HepG2 (cell line): ENCODE measurements around the gene GRM2. TPM values are rescaled to one million over a fixed set of nuclear protein-coding genes. Genes with fewer than 3 reads are reported as not detected.
A peak's percentile ranks its signal among the peaks of the same experiment; 100 is the strongest.

Source experiments
- CAMTA2 ChIP-seq: sonication (generic); formaldehyde crosslinking; IDR thresholded peaks from 2 replicates; pipeline ENCODE4 v1.4.0; 2020; ENCODE audit warnings: mild to moderate bottlenecking, missing genetic modification reagents, borderline replicate concordance
- CBFB ChIP-seq: sonication (generic); formaldehyde crosslinking; IDR thresholded peaks from 2 replicates; pipeline ENCODE4 v1.4.0; 2020; ENCODE audit warnings: missing genetic modification reagents
- CBX5 ChIP-seq: sonication (generic); formaldehyde crosslinking; IDR thresholded peaks from 2 replicates; pipeline ENCODE4 v1.4.0; 2020; ENCODE audit warnings: missing genetic modification reagents, borderline replicate concordance
- DR1 ChIP-seq: sonication (generic); formaldehyde crosslinking; IDR thresholded peaks from 2 replicates; pipeline ENCODE4 v1.8.0; 2021; ENCODE audit warnings: mild to moderate bottlenecking, missing genetic modification reagents, inconsistent platforms
- ETV5 ChIP-seq: IDR thresholded peaks from 2 replicates; pipeline ENCODE4 v1.6.1; 2018; ENCODE audit warnings: missing biosample characterization, missing genetic modification reagents, inconsistent platforms, borderline replicate concordance
- GABPA ChIP-seq, 2 experiments: IDR thresholded peaks; 2 replicates each; pipeline ENCODE4 v1.6.1; 2011 to 2016; ENCODE audit warnings: low read depth in 2 of 2, low read length in 1 of 2, missing biosample characterization in 1 of 2, missing genetic modification characterization in 1 of 2
- HHEX ChIP-seq: IDR thresholded peaks from 2 replicates; pipeline ENCODE4 v1.6.1; 2016; ENCODE audit warnings: control low read depth
- HNF4G ChIP-seq, 2 experiments: sonication (generic) in 1 of 2; formaldehyde crosslinking in 1 of 2; IDR thresholded peaks; 2 replicates each; pipeline versions ENCODE4 v1.4.0 to v1.6.1; 2011 to 2020; ENCODE audit warnings: borderline replicate concordance in 2 of 2, low read depth in 2 of 2, mild to moderate bottlenecking in 2 of 2, low read length in 1 of 2, missing genetic modification reagents in 1 of 2, moderate library complexity in 1 of 2
- POLR2AphosphoS5 ChIP-seq: IDR thresholded peaks from 2 replicates; pipeline ENCODE4 v1.6.1; 2012; ENCODE audit warnings: low read depth, low read length
- SP2 ChIP-seq: sonication (generic); formaldehyde crosslinking; IDR thresholded peaks from 2 replicates; pipeline ENCODE4 v1.5.1; 2020; ENCODE audit warnings: mild to moderate bottlenecking, missing genetic modification reagents
- THYN1 ChIP-seq: sonication (generic); formaldehyde crosslinking; IDR thresholded peaks from 2 replicates; pipeline ENCODE4 v1.8.1; 2023; ENCODE audit warnings: low read depth, mild to moderate bottlenecking, moderate library complexity, missing genetic modification reagents, borderline replicate concordance
- ZNF124 ChIP-seq: sonication (generic); formaldehyde crosslinking; IDR thresholded peaks from 2 replicates; pipeline ENCODE4 v1.4.0; 2020; ENCODE audit warnings: missing genetic modification reagents
- ZNF253 ChIP-seq: sonication (generic); formaldehyde crosslinking; IDR thresholded peaks from 2 replicates; pipeline ENCODE4 v1.8.0; 2022; ENCODE audit warnings: mild to moderate bottlenecking, missing genetic modification reagents, borderline replicate concordance
- ZNF263 ChIP-seq: sonication (generic); formaldehyde crosslinking; IDR thresholded peaks from 2 replicates; pipeline ENCODE4 v1.4.0; 2020; ENCODE audit warnings: missing genetic modification reagents
- ZNF292 ChIP-seq: sonication (generic); formaldehyde crosslinking; IDR thresholded peaks from 2 replicates; pipeline ENCODE4 v1.8.1; 2022; ENCODE audit warnings: mild to moderate bottlenecking, low read depth, missing genetic modification reagents, borderline replicate concordance
- ZNF317 ChIP-seq: sonication (generic); formaldehyde crosslinking; IDR thresholded peaks from 2 replicates; pipeline ENCODE4 v1.5.0; 2020; ENCODE audit warnings: mild to moderate bottlenecking, missing genetic modification reagents
- ZNF605 ChIP-seq: sonication (generic); formaldehyde crosslinking; IDR thresholded peaks from 2 replicates; pipeline ENCODE4 v1.8.0; 2022; ENCODE audit warnings: mild to moderate bottlenecking, missing genetic modification reagents
- ZNF790 ChIP-seq: sonication (generic); formaldehyde crosslinking; IDR thresholded peaks from 2 replicates; pipeline ENCODE4 v1.8.0; 2022; ENCODE audit warnings: missing genetic modification reagents, mild to moderate bottlenecking, borderline replicate concordance
- ZSCAN29 ChIP-seq: sonication (generic); formaldehyde crosslinking; conservative IDR thresholded peaks from 2 replicates; pipeline ENCODE4 v1.4.0; 2020; ENCODE audit warnings: mild to moderate bottlenecking, missing genetic modification reagents
- polyA plus RNA-seq, 8 experiments: library from polyadenylated mRNA; depleted of rRNA in 3 of 8; stranded (reverse) in 7 of 8; unstranded in 1 of 8; fragments of >200 nt; fragmentation: Illumina TruSeq in 4 of 8; extraction: Trizol in 4 of 8; gene quantifications; 2 replicates each; pipeline versions ENCODE4 v1.2.1 to v1.2.3, GENCODE V29; 2011 to 2016; ENCODE audit warnings: low read depth in 4 of 8, missing spikeins in 1 of 8, mixed read lengths in 1 of 8; ENCODE audit not compliant: insufficient read depth in 1 of 8
- total RNA-seq, 5 experiments: library from RNA; depleted of rRNA; stranded (reverse); fragments of >200 nt; fragmentation: Illumina TruSeq; extraction: Trizol; gene quantifications; 2 replicates each; pipeline ENCODE4 v1.2.3, GENCODE V29; 2016; ENCODE audit warnings: low read depth in 1 of 5
- TF ChIP-seq, protein P1 (sequence below): sonication (generic); formaldehyde crosslinking; IDR thresholded peaks from 2 replicates; pipeline ENCODE4 v1.5.0; 2020; ENCODE audit warnings: missing genetic modification reagents
- TF ChIP-seq, protein P2 (sequence below): IDR thresholded peaks from 2 replicates; pipeline ENCODE4 v1.6.1; 2012; ENCODE audit warnings: low read length, improper control_type of control experiment
- TF ChIP-seq, protein P3 (sequence below), 2 experiments: fragments of 450-650 bp in 1 of 2; sonication (generic) in 1 of 2; formaldehyde crosslinking; IDR thresholded peaks; 2 replicates each; pipeline versions ENCODE4 v1.5.0 to v1.8.0; 2020 to 2022; ENCODE audit warnings: mild to moderate bottlenecking in 1 of 2, missing genetic modification reagents in 1 of 2
- TF ChIP-seq, protein P4 (sequence below): sonication (generic); formaldehyde crosslinking; IDR thresholded peaks from 2 replicates; pipeline ENCODE4 v1.5.0; 2020; ENCODE audit warnings: missing genetic modification reagents

Gene GRM2
- total and polyA plus RNA-seq, 2 of the 13 experiments (the other 11 are each of a cell fraction or from before 2014, with no cell fraction given), result 0.04 to 0.07 TPM

DNA sequence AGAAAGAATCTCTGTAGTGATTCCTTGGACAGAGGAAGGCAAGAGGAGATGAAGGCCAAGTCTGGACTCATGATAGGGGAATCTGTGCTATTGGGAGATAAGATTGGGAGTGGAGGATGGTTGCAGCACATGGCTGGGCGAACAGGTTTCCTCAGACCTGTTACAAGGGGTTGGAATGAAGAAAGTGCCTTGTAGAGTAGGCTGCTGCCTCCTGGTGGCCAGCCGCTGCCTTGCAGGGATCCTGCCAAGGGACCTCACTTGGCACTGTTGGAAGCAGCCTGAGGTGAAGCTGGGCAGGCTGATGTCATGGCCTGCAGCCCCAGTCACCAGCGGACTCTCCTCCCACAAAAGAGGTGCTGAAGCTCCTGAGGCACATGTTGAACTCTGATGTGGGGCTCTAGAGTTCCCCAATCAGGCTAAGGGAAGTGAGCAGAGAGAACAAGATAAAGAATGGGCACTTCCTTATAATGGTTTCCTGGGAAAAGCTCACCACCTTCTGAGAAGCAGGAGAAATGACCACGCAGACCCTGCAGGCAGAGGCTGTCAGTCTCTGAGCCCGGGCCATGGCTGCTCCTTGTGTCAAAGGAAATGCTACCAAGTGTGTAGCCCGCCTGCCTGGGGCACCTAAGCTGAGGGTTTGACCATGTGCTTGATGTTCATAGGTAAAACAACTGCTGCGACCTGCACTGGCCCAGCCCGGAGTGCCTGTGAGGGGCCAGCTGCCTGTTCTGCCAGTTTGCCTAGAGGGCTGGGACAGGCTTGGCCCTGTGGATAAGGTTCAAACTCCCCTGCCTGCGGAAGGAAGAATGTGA, 37.4 kb upstream of the GRM2 start (continued):
- 0 out of 2 replicates have a peak, but pooled peaks have one; percentile 31 for TF ChIP-seq ZNF253
- TF ChIP-seq CAMTA2 (CRISPR knock-in tag), result no peak
- no peak for TF ChIP-seq ZNF292
- no peak for TF ChIP-seq HNF4G (IDR thresholded peaks at IDR 0.05; ENCODE audit: borderline replicate concordance, low read depth, low read length)
- TF ChIP-seq HNF4G (CRISPR knock-in tag; IDR thresholded peaks at IDR 0.05; ENCODE audit: borderline replicate concordance, low read depth), result 0 out of 2 replicates have a peak, but pooled peaks have one; percentile 12
- TF ChIP-seq THYN1, result no peak
- TF ChIP-seq ZNF790, result no peak
- TF ChIP-seq, protein P1, sequence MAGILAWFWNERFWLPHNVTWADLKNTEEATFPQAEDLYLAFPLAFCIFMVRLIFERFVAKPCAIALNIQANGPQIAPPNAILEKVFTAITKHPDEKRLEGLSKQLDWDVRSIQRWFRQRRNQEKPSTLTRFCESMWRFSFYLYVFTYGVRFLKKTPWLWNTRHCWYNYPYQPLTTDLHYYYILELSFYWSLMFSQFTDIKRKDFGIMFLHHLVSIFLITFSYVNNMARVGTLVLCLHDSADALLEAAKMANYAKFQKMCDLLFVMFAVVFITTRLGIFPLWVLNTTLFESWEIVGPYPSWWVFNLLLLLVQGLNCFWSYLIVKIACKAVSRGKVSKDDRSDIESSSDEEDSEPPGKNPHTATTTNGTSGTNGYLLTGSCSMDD (CRISPR knock-in tag), result no peak
- peak; percentile 34; the same call in 1 of the 2 replicates for TF ChIP-seq ZNF263 (CRISPR knock-in tag)
- TF ChIP-seq ZNF124 (CRISPR knock-in tag), result no peak
- TF ChIP-seq GABPA (IDR thresholded peaks at IDR 0.05; ENCODE audit: low read depth, low read length), result no peak
- TF ChIP-seq GABPA (CRISPR knock-in tag; IDR thresholded peaks at IDR 0.05; ENCODE audit: low read depth), result no peak
- TF ChIP-seq, protein P2, sequence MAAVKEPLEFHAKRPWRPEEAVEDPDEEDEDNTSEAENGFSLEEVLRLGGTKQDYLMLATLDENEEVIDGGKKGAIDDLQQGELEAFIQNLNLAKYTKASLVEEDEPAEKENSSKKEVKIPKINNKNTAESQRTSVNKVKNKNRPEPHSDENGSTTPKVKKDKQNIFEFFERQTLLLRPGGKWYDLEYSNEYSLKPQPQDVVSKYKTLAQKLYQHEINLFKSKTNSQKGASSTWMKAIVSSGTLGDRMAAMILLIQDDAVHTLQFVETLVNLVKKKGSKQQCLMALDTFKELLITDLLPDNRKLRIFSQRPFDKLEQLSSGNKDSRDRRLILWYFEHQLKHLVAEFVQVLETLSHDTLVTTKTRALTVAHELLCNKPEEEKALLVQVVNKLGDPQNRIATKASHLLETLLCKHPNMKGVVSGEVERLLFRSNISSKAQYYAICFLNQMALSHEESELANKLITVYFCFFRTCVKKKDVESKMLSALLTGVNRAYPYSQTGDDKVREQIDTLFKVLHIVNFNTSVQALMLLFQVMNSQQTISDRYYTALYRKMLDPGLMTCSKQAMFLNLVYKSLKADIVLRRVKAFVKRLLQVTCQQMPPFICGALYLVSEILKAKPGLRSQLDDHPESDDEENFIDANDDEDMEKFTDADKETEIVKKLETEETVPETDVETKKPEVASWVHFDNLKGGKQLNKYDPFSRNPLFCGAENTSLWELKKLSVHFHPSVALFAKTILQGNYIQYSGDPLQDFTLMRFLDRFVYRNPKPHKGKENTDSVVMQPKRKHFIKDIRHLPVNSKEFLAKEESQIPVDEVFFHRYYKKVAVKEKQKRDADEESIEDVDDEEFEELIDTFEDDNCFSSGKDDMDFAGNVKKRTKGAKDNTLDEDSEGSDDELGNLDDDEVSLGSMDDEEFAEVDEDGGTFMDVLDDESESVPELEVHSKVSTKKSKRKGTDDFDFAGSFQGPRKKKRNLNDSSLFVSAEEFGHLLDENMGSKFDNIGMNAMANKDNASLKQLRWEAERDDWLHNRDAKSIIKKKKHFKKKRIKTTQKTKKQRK, result no peak
- TF ChIP-seq POLR2AphosphoS5, result no peak
- TF ChIP-seq DR1 (CRISPR knock-in tag), result no peak
- peak; percentile 50; the same call in 1 of the 2 replicates for TF ChIP-seq CBX5 (CRISPR knock-in tag)
- TF ChIP-seq ZSCAN29 (CRISPR knock-in tag), result no peak
- TF ChIP-seq SP2, result no peak
- no peak for TF ChIP-seq HHEX (CRISPR knock-in tag)
- no peak for TF ChIP-seq ZNF605 (CRISPR knock-in tag)
- no peak for TF ChIP-seq ZNF317
- TF ChIP-seq, protein P3, sequence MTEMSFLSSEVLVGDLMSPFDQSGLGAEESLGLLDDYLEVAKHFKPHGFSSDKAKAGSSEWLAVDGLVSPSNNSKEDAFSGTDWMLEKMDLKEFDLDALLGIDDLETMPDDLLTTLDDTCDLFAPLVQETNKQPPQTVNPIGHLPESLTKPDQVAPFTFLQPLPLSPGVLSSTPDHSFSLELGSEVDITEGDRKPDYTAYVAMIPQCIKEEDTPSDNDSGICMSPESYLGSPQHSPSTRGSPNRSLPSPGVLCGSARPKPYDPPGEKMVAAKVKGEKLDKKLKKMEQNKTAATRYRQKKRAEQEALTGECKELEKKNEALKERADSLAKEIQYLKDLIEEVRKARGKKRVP (CRISPR knock-in tag; IDR thresholded peaks at IDR 0.05), result no peak
- TF ChIP-seq ETV5 (CRISPR knock-in tag), result no peak
- TF ChIP-seq, protein P4, sequence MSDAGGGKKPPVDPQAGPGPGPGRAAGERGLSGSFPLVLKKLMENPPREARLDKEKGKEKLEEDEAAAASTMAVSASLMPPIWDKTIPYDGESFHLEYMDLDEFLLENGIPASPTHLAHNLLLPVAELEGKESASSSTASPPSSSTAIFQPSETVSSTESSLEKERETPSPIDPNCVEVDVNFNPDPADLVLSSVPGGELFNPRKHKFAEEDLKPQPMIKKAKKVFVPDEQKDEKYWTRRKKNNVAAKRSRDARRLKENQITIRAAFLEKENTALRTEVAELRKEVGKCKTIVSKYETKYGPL, result no peak
- no peak for TF ChIP-seq CBFB (CRISPR knock-in tag)
